WTC11 (cell line): Measurements from ENCODE around the gene LBHD2. TPM values are rescaled to one million over a fixed set of nuclear protein-coding genes. Genes with fewer than 3 reads are reported as not detected.

ENCODE experiments used
- ATAC-seq: fragments of 200-7000 bp; cut with Tn5 transposase; 2 replicates; pipeline ENCODE4 v1.10.0; 2021; ENCODE audit warnings: mild to moderate bottlenecking, moderate library complexity
- CTCF ChIA-PET: fragments of 300-600 bp; sonication (Branson Sonifier 250); formaldehyde crosslinking; loops from one replicate; lab custom pipeline; 2021; ENCODE audit warnings: antibody characterized with exemption; lab: Charles Lee
- POLR2A ChIA-PET: fragments of 350-600 bp; sonication (Branson Sonifier 250); formaldehyde crosslinking; loops from one replicate; lab custom pipeline; 2021; ENCODE audit warnings: antibody characterized with exemption; lab: Charles Lee
- DNase-seq: peaks from one replicate; pipeline ENCODE4 v3.0.0; 2021; ENCODE audit warnings: low spot score
- H3K27ac Mint-ChIP-seq: 2 replicates; pipeline ENCODE4 v1.8.0; 2021; ENCODE audit warnings: mixed read lengths
- H3K27me3 Mint-ChIP-seq: 2 replicates; pipeline ENCODE4 v1.8.0; 2021; ENCODE audit warnings: low read depth, mild to moderate bottlenecking, moderate library complexity, mixed read lengths
- H3K36me3 Mint-ChIP-seq: 2 replicates; pipeline ENCODE4 v1.8.0; 2021; ENCODE audit warnings: mixed read lengths
- H3K4me1 Mint-ChIP-seq: 2 replicates; pipeline ENCODE4 v1.8.0; 2022; ENCODE audit warnings: mixed read lengths
- H3K4me3 Mint-ChIP-seq: 2 replicates; pipeline ENCODE4 v1.8.0; 2021; ENCODE audit warnings: mild to moderate bottlenecking, moderate library complexity, mixed read lengths
- H3K9me3 Mint-ChIP-seq: 2 replicates; pipeline ENCODE4 v1.8.0; 2021; ENCODE audit warnings: mixed read lengths
- ATF3 ChIP-seq: sonication (generic); formaldehyde crosslinking; conservative IDR thresholded peaks from 2 replicates; pipeline ENCODE4 v1.8.1; 2022; ENCODE audit warnings: mild to moderate bottlenecking, missing genetic modification reagents
- CBFB ChIP-seq: sonication (generic); formaldehyde crosslinking; IDR thresholded peaks from 2 replicates; pipeline ENCODE4 v1.8.1; 2022; ENCODE audit warnings: mild to moderate bottlenecking, low read depth, missing genetic modification reagents
- CDX4 ChIP-seq: fragments of 250-450 bp; sonication (Bioruptor Pico); IDR thresholded peaks from 2 replicates; pipeline ENCODE4 v1.9.0; 2021; ENCODE audit warnings: moderate library complexity, mild to moderate bottlenecking, inconsistent platforms, borderline replicate concordance
- EMX1 ChIP-seq: fragments of 250-450 bp; sonication (Bioruptor Pico); IDR thresholded peaks from 2 replicates; pipeline ENCODE4 v1.8.0; 2021; ENCODE audit warnings: mild to moderate bottlenecking
- ESRRA ChIP-seq: sonication (generic); formaldehyde crosslinking; IDR thresholded peaks from 2 replicates; pipeline ENCODE4 v1.8.1; 2022; ENCODE audit warnings: mild to moderate bottlenecking, missing genetic modification reagents, borderline replicate concordance
- GRHL2 ChIP-seq: fragments of 250-450 bp; sonication (Bioruptor Pico); IDR thresholded peaks from 2 replicates; pipeline ENCODE4 v1.8.0; 2022; ENCODE audit warnings: mild to moderate bottlenecking, moderate library complexity; ENCODE audit not compliant: insufficient replicate concordance, severe bottlenecking
- HMGA2 ChIP-seq: fragments of 250-450 bp; sonication (Bioruptor Pico); IDR thresholded peaks from 2 replicates; pipeline ENCODE4 v1.4.0; 2021; ENCODE audit warnings: mild to moderate bottlenecking, moderate library complexity
- HMGXB4 ChIP-seq: sonication (generic); formaldehyde crosslinking; IDR thresholded peaks from 2 replicates; pipeline ENCODE4 v1.8.1; 2023; ENCODE audit warnings: mild to moderate bottlenecking, moderate library complexity, missing genetic modification reagents
- MAX ChIP-seq: sonication (generic); formaldehyde crosslinking; IDR thresholded peaks from 2 replicates; pipeline ENCODE4 v1.8.0; 2022; ENCODE audit warnings: mild to moderate bottlenecking, missing genetic modification reagents
- NFATC4 ChIP-seq: fragments of 250-450 bp; sonication (Bioruptor Pico); IDR thresholded peaks from 2 replicates; pipeline ENCODE4 v1.9.0; 2021; ENCODE audit warnings: mild to moderate bottlenecking
- NFE2L1 ChIP-seq: sonication (generic); formaldehyde crosslinking; IDR thresholded peaks from 2 replicates; pipeline ENCODE4 v1.8.1; 2023; ENCODE audit warnings: missing genetic modification reagents
- NR1H2 ChIP-seq: sonication (generic); formaldehyde crosslinking; IDR thresholded peaks from 2 replicates; pipeline ENCODE4 v1.9.0; 2021; ENCODE audit warnings: mild to moderate bottlenecking, moderate library complexity, missing genetic modification reagents
- NR2C2 ChIP-seq: sonication (generic); formaldehyde crosslinking; IDR thresholded peaks from 2 replicates; pipeline ENCODE4 v1.8.0; 2022; ENCODE audit warnings: mild to moderate bottlenecking, missing genetic modification reagents
- SMAD3 ChIP-seq: sonication (generic); formaldehyde crosslinking; IDR thresholded peaks from 2 replicates; pipeline ENCODE4 v1.8.0; 2022; ENCODE audit warnings: missing genetic modification reagents, mild to moderate bottlenecking, borderline replicate concordance
- SP1 ChIP-seq: sonication (generic); formaldehyde crosslinking; conservative IDR thresholded peaks from 2 replicates; pipeline ENCODE4 v1.8.1; 2022; ENCODE audit warnings: missing genetic modification reagents
- USF1 ChIP-seq: sonication (generic); formaldehyde crosslinking; IDR thresholded peaks from 2 replicates; pipeline ENCODE4 v1.8.0; 2022; ENCODE audit warnings: mild to moderate bottlenecking, missing genetic modification reagents
- USF2 ChIP-seq: sonication (generic); formaldehyde crosslinking; IDR thresholded peaks from 2 replicates; pipeline ENCODE4 v1.8.1; 2023; ENCODE audit warnings: mild to moderate bottlenecking, missing genetic modification reagents, moderate library complexity
- ZBTB21 ChIP-seq: sonication (generic); formaldehyde crosslinking; IDR thresholded peaks from 2 replicates; pipeline ENCODE4 v1.8.1; 2023; ENCODE audit warnings: mild to moderate bottlenecking, missing genetic modification reagents, borderline replicate concordance
- ZNF121 ChIP-seq: sonication (generic); formaldehyde crosslinking; IDR thresholded peaks from 2 replicates; pipeline ENCODE4 v1.8.0; 2023; ENCODE audit warnings: missing genetic modification reagents
- ZNF416 ChIP-seq: fragments of 250-450 bp; sonication (Bioruptor Pico); IDR thresholded peaks from 2 replicates; pipeline ENCODE4 v1.9.0; 2021; ENCODE audit warnings: mild to moderate bottlenecking, inconsistent platforms
- ZSCAN18 ChIP-seq: fragments of 250-450 bp; sonication (Bioruptor Pico); IDR thresholded peaks from 2 replicates; pipeline ENCODE4 v2.1.2; 2022; ENCODE audit warnings: mild to moderate bottlenecking, moderate library complexity
- total RNA-seq: library from RNA; stranded (reverse); gene quantifications from 3 replicates; pipeline ENCODE4 v1.2.3, GENCODE V29; 2021

LBHD2 gene
- total RNA-seq, 1 experiment from 2014 or later: not detected

- CTCF ChIA-PET: interaction anchor here (0.5 kb wide), 1 partner anchor 517 kb away, joined by 4 read pairs; no protein-coding TSS in a partner anchor
- Mint-ChIP-seq H3K36me3 (no peaks in the 10 kb centered on the region), H3K4me1 (peaks cover 5% of the 10 kb centered on the region), H3K27me3 (peaks cover 5% of the 10 kb centered on the region), H3K4me3 (no peak overlapping the region), H3K9me3 (no peaks in the 10 kb centered on the region), H3K27ac (no peak overlapping the region)
- POLR2A ChIA-PET: no interaction called here
- TF ChIP-seq CDX4 (CRISPR knock-in tag) (no peak), HMGXB4 (CRISPR knock-in tag) (no peak), USF2 (CRISPR knock-in tag) (peak; percentile 37; the same call in 1 of the 2 replicates)
- DNase-seq: no peak
- no peak for ATAC-seq
Observed at GRCh38 chr14:103070263-103070885, 13.6 kb upstream of the LBHD2 start.

- no peaks in the 10 kb centered on the region for H3K36me3 Mint-ChIP-seq
- no peak for ATAC-seq
- CTCF ChIA-PET: interaction anchor here (0.5 kb wide), 1 partner anchor 517 kb away, joined by 4 read pairs; no protein-coding TSS in a partner anchor
Observed at GRCh38 chr14:103070971-103071542, 13.0 kb upstream of the LBHD2 start.

GRCh38 chr14:103071544-103072251 lies 12.3 kb upstream of the LBHD2 start:
- H3K27me3 Mint-ChIP-seq: peaks cover 5% of the 10 kb centered on the region
- no peak for ATAC-seq
- H3K4me3 Mint-ChIP-seq: no peak overlapping the region
- H3K9me3 Mint-ChIP-seq: no peaks in the 10 kb centered on the region
- CTCF ChIA-PET: no interaction called here
- no peaks in the 10 kb centered on the region for H3K4me1 Mint-ChIP-seq
- no peak overlapping the region for H3K27ac Mint-ChIP-seq
- TF ChIP-seq SMAD3 (no peak), ATF3 (CRISPR knock-in tag) (no peak), USF1 (CRISPR knock-in tag) (no peak), SP1 (CRISPR knock-in tag) (no peak), ESRRA (CRISPR knock-in tag) (no peak), NR1H2 (CRISPR knock-in tag) (no peak), USF2 (CRISPR knock-in tag) (no peak), MAX (CRISPR knock-in tag) (no peak), EMX1 (CRISPR knock-in tag) (no peak), HMGA2 (CRISPR knock-in tag) (no peak), NR2C2 (CRISPR knock-in tag) (no peak), NFATC4 (CRISPR knock-in tag) (no peak), ZNF416 (CRISPR knock-in tag) (no peak), ZNF121 (CRISPR knock-in tag) (no peak), GRHL2 (CRISPR knock-in tag) (no peak)
- TF ChIP-seq, all 79 proteins: peak for 0
- POLR2A ChIA-PET: no interaction called here
- no peaks in the 10 kb centered on the region for H3K36me3 Mint-ChIP-seq
- no peak for DNase-seq

More at GRCh38 chr14:103070971-103071542, 13.0 kb upstream of the LBHD2 start:
- Mint-ChIP-seq H3K4me1 (peaks cover 2% of the 10 kb centered on the region), H3K27me3 (peaks cover 5% of the 10 kb centered on the region), H3K4me3 (no peak overlapping the region), H3K9me3 (no peaks in the 10 kb centered on the region), H3K27ac (no peak overlapping the region)
- TF ChIP-seq NR1H2 (CRISPR knock-in tag) (no peak), CBFB (CRISPR knock-in tag) (no peak), ZBTB21 (CRISPR knock-in tag) (no peak), NFE2L1 (no peak), ZSCAN18 (CRISPR knock-in tag) (no peak)
- POLR2A ChIA-PET: no interaction called here
- DNase-seq: no peak
